ENCODE measurements around the gene RNU6-1. TPM values are rescaled to one million over a fixed set of nuclear protein-coding genes. Genes with fewer than 3 reads are reported as not detected.

The RNU6-1 gene
- total RNA-seq, 1 donor from 2014 or later, result not detected

DNA sequence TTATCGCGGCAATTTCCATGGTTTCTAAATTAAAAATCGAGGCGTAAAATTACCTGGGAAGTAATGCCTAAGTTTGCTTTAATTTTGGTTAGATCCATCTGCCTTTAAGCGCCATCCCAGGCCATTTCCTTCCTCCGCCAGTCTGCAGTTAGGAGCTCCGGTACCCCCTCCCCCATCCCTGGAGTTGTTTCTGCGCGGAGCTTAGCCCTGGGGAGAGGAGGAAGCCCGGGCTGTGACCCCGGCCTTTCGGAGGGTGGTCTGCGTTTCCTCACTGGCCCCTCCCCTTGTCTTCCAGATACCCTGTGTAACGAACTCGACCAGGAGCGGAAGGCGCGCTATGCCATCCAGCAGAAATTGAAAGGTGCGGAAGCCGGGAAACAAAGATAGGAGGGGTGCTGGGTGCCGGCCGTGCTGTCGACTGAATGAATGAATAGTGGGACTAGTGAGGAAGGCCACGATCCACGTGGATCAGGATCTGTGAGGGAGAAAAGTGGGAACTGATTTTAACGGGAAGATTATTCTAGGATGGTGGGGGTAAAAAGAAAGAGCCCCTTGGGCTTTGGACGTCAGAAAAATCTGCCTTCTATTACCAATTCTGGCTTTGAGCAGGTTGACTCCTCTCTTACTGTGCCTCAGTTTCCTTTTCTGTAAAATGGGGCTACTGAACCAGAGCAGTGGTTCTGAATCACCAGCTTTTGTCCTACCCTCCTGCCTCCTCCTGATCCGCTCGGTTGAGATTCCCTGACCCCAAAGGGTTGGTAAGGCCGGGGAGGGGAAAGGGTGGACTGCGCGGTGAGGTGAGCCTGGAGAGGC, 6.7 kb downstream of the RNU6-1 start:
- no peak for ATAC-seq

DNA sequence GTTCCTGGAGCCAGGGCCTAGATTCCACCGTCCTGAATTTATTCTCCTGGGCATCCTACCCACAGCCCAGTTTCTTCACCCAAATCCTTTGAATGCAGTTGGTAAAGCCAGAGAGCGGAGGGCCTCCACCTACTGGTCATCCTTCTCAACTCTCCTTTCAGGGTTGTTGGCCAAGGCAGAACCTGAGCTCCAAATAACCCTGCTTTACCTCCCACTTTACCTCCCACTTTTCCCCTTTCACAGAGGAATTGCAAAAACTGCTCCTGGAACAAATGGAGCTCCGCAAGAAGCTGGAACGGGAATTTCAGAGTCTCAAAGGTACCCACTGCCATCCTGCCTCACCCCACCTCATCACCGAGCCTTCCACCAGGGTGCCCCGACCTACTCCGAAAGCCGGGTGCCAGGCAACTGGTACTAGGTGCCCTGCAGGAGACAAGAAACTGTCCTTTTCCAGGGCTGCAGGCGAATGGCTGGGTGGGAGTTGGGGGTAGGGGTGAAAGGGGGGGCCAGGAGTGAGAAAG, 7.8 kb downstream of the RNU6-1 start:
- ATAC-seq, result no peak

DNA sequence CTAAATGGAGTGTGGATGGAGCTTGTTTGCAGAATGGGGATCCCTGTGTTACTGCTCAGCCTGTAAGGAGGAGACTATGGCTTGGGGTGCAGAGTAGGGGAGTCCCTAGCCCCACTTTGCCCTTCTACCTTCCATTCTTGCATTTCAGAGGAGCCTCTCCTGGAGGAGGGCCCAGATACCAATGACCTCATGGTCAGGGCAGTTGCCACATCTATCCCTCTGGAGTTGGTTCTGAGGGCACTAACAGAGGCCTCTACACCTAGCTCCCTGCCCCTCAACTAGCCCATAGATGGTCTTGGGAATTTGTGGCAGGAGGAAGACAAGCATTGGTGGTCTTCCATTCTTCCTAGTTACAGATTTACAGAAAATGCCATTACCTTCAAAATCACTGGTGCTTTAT, 8.5 kb downstream of the RNU6-1 start:
- no peak for ATAC-seq

DNA sequence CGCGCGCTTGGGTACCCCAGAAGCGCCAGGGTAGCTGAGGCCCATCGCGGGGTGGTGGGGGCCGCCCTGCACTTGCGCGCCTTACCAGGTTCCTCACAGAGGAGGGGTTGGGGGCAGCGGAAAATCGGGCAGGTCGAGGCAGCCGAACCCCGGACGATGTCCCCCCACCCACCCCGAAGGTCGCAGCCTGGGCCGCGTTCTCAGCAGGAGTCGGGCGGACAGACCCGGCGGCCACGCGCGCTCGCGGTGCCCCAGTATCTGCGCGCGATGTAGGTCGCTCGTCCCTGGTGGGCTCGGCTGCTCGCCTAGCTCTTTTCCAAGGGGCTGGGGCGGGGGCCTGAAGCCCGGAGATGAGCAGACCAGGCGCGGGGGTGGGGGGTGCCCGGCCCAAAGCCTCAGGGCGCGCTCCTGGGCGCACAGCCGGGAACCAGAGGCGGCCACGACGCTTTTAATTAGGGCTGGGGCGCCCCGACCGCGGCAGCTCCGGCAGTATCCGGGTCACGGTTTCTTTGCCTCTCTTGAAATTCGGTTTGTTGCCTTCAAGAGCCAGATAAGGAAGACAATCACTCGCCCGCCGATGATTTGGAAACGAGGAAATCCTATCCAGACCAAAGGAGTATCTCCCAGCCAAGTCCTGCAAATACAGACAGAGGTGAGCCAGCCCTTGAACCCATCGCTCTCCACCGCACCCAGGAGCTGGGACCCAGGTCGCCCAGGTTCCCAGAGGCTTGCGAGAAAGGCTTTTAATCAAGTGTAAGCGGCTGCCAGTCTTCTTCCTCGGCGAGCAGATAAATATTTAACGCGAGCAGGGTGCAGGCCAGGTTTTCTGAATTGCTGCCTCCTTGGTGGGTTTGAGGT, 10.0 kb downstream of the RNU6-1 start:
- no peak for ATAC-seq

DNA sequence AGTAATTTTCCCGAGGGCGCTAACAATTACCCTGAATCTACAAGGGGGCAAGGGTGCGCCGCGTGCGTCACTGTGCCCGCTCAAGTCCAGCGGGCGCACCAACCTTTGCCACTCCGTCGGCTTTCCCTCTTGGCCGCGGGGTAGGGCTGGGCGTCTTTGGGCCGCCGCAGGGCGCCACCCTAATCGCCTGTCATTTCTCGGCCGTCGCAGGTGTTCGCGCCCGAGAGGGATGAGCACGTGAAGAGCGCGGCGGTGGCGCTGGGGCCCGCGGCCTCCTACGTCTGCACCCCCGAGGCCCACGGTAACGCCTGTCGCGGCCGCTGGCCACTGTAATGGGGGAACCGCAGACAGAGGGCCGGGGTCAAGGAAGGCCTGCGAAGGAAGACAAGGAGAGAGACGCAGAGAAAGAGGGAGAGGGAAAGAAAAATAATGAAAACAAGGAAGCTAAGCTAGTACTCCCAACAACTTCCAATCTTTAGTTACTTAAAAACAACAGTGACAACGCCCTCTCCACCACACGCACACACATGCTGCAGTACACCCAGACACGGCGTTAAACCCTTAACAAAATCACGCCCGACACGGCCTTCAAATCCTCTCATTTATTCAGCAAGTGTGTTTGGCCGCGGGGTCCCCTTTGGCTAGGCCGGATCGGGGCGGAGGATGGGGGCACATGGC, 10.7 kb downstream of the RNU6-1 start:
- ATAC-seq, result no peak

DNA sequence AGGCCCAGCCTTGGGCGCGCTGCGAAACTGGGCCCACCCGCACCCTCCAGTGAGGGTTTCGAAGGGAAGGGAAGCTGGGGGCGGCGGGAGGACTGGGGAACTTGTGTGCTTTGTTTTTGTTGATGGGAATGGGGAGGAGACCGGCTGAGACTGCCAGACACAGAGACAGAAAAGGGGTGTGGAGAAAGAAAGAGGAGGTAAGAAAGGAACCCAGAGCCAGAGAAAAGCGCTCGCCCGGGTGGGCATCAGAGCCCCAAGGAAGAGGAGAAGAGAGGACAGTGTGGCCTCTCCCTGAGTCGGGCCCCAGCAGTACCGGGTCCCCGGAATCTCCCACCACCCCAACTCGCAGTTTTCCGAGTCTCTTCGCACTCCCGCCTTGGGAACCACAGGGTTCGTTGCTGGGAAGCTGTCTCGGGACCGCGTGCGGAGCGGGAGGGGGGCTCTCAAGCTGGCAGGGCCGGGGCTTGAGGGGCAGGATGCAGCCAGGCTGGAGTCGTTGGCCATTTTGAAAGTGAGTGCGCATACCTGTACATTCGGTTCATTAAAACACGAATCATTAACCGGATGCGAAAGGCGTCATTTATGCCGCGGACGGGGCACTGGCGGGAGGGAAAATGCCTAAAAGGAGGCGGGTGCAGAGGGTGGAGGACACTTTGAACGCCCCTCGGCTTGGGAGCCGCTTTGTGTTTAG, 11.4 kb downstream of the RNU6-1 start:
- ATAC-seq, result no peak

DNA sequence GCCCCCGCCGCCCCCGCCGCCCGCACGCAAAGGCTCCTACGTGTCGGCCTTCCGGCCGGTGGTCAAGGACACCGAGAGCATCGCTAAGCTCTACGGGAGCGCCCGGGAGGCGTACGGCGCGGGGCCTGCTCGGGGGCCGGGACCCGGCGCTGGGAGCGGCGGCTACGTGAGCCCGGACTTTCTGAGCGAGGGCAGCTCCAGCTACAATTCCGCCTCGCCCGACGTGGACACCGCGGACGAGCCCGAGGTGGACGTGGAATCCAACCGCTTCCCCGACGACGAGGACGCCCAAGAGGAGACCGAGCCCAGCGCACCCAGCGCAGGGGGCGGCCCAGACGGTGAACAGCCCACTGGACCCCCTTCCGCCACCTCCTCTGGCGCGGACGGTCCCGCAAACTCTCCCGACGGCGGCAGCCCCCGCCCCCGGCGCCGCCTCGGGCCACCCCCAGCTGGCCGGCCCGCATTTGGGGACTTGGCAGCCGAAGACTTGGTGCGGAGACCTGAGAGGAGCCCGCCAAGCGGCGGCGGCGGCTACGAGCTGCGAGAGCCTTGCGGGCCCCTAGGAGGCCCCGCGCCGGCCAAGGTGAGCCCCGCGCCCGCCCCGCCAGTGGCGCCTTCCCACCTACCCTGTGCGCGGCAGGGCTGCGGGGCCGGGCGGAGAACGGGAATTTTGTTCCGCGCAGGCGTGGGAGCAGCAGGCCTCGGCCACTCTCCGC, 12.1 kb downstream of the RNU6-1 start:
- no peak for ATAC-seq

DNA sequence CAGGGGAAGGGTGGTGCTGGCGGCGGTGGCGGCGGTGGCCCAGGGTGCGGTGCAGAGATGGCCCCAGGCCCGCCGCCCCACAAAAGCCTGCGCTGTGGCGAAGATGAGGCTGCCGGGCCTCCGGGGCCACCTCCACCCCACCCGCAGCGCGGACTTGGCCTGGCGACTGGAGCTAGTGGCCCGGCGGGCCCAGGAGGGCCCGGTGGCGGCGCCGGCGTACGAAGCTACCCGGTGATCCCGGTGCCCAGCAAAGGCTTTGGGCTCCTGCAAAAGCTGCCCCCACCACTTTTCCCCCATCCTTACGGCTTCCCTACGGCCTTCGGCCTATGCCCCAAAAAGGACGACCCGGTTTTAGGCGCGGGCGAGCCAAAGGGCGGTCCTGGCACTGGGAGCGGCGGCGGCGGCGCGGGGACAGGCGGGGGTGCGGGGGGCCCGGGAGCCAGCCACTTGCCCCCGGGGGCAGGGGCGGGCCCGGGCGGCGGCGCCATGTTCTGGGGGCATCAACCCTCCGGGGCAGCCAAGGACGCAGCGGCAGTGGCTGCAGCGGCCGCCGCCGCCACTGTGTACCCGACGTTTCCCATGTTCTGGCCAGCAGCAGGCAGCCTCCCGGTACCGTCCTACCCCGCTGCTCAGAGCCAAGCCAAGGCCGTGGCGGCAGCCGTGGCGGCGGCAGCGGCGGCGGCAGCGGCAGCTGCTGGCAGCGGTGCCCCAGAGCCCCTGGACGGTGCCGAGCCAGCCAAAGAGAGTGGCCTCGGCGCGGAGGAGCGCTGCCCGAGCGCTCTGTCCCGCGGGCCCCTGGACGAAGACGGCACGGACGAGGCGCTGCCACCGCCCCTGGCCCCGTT, 12.9 kb downstream of the RNU6-1 start:
- no peak for ATAC-seq

DNA sequence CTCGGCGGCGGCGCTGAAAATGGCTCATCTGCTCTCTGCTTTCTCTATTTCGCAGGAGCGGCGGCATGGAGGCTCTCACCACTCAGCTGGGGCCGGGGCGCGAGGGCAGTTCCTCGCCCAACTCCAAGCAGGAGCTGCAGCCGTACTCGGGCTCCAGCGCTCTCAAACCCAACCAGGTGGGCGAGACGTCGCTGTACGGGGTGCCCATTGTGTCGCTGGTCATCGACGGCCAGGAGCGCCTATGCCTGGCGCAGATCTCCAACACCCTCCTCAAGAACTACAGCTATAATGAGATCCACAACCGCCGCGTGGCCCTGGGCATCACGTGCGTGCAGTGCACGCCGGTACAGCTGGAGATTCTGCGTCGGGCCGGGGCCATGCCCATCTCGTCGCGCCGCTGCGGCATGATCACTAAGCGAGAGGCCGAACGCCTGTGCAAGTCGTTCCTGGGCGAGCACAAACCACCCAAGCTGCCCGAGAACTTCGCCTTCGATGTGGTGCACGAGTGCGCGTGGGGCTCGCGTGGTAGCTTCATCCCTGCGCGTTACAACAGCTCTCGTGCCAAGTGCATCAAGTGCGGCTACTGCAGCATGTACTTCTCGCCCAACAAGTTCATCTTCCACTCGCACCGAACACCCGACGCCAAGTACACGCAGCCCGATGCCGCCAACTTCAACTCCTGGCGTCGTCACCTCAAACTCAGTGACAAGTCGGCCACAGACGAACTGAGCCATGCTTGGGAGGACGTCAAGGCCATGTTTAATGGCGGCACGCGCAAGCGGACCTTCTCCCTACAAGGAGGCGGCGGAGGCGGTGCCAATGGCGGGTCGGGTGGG, 13.7 kb downstream of the RNU6-1 start:
- no peak for ATAC-seq

DNA sequence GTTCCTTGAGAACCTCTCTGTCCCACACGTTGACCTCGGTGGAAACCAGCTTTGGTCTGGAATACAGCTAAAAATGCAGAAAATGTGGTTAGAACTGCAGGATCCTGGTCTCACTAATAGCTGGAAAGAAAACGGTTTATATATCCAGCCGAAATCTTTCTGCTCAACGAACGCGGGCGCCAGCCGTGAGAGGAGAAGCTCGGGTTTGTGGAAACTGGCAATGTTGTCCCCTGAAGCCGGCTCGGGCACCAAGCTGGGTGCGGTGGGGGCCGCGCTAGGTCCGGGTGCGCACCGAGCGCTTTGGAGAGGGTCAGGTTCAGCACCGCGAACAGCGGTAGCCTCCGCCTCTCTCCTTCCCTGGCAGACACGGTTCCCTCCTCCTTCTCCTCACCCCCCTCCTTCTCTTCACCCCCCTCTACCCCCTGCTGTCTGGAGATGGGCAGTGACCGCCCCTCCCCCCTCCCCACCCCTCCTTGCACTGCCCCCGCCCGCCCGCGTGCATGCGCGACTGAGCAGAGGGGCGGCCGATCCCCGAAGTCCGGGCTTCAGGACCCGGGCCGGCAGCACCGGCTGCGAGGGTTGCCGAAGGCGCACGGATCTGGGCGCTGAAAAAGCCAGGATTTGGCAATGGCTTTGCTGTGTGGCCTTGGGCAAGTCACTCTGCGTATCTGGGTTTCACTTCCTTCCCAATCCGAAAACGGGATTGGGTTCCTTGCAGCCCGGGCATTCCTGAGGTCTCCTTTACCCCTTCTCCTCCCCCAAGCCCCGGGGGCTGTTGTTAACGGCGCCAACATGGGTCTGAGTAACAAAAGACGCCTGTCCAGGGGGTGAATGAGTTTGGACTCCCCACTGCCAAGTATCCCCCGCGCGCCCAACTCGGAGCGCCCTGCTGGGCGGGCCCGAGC, 14.6 kb downstream of the RNU6-1 start, which contains the start of gene SKOR1:
SKOR1 (plus strand) TSS at position 534 of the 905 bp plus-strand sequence; CDS start at position 628, 94 bp downstream.
- ATAC-seq, result no peak

DNA sequence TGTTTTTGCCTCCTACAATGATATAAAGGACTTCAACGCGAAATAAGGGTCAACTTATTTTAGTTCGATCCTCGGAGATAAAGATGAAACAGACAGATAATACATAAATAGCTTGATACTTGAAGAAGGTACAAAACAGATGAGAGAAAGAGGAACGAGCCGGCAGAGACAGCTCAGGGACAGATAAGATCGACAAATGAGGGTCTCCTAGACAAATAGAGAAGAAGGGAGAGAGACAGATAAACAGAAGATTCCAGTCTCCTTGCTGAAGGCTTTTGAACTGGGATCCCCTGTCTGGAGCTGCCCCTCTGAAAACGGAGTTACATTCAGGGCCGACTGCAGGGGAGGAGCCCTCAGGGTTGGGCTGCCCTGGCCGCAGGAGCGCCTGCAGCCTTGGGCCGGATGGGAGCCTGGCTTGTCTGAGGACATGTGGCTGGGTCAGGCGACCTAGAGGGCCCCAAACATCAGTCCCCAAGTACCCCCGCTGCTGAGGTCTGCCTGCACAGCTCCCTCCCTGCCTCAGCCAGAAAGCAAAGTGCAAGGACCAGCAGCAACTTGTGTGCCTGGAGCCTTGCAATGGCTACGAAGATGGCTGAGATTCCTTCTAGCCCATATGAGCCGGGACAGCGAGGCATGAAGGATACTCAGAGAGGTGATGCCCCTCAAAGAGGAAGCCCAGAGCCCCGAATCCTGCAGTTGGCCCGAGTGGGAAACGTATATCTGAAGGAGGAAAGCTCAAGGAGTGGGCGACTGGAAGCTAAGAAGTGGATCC, 15.5 kb downstream of the RNU6-1 start:
- no peak for ATAC-seq

DNA sequence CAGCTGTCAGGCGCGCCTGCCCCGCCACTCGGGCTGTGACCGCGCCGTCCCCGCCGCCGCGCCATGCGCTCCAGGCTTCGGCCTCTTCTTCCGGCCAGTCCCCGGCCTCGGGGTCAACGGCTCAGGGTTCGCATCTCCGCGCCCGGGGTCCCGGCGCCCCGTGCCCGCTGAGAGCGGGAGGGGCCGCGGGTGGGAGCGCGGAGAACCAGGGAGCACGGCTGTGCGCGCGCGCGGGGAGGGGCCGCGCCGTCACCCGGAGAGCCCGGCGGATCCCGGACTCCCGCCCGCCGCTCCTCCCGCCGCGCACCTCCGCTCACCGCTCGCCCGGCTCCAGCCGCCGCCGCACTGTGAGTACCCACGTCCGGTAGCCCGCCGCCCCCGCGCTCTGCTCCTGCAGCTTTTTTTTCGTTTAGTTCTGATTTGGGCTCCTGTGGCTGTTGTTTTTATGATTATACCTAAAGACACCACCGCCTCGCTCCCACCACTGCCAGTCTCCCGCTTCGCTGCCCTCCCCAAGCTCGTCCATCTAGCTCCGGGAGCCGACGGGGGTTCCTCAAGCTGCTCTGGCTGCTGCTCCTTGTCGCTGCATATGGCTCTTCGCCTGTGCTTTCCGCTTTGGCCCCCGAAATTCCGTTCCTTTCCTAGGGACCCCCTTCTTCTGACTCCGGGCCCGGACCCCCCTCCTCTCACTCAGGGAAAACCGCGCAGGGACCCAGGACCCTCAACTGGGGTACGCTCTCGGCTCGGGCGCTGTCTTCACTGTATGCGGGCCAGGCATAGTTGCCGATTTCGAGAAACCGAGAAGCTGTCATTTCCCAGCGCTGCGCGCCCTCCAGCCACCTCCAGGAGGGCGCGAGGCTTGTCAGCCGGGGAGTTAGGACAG, 16.3 kb downstream of the RNU6-1 start:
- no peak for ATAC-seq

DNA sequence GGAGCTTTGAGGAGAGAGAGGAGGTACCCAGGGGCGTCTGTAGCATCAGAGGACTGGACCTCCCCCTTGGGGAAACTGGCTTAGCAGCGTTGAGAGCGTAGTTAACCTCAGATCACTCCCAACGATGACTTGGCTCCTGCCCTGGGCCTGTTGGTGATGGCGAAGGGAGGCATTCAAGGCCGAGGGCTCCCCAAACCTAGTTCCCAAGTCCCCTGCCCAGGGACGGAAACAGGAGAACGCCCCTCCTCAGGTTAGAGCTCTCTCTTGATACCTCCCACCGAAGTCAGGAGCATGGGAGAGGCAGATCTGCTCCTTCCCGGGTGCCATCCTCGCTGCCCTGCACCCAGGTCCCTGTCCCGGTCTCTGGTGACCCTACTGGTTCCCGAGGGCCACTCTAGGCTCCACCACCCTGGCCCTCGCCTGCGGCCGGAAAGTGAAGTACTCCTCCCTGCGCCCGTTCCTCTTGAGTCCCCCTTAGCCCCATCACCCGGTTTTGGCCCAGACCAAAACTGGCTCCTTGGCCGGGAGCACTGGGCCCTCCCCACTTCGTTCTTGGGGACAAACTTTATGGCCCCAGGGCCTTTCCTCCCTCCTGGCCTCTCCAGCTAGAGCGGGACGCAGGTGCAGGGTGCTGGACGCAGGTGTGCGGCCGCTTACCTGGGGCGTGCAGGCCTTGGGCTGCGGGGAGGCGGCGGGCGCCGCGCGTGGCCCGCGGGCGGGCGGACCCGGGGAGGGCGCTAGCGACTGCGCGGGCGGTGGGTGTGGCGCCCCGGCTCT, 17.1 kb downstream of the RNU6-1 start:
- ATAC-seq, result no peak

DNA sequence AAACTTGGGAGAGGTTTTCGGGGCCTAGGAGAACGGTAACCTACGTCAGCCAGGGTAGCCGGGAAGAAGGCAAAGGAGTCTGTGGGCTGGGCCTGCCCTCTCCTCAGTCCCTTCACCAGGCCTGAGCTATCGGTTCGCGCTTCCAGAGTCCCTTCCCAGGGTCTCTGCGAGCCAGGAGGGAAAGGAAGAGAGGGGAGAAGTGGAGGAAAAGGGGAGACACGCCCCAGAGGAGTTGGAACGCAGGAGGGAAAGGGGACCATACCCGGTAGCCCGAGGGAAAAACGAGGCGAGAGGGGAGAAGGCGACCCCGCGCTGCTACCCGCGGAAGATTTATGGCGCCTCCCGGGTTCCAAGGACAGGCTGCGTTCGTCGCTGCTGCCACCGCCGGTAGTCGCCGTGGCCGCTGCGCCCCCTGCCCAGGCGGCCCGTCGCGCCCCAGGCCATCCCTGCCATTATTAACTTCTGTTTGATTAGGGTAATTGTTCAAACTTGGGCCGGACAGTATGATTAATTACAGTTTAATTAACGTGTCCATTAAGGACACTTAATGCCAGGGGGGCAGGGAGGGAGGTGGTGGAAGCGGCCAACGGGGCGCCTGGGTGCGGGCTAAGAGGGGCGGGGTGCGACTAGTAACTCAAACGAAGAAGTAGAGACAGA, 17.9 kb downstream of the RNU6-1 start:
- ATAC-seq, result no peak

All from esophagus mucosa (tissue), 1 donor.